H1 (cell line): ENCODE data around the gene MPRIP. TPM values are rescaled to one million over a fixed set of nuclear protein-coding genes. Genes with fewer than 3 reads are reported as not detected.

Source experiments
- CTCF ChIA-PET: fragments of 300-600 bp; sonication (Branson Sonifier 250); formaldehyde crosslinking; loops from one replicate; lab custom pipeline; 2021; ENCODE audit not compliant: partially characterized antibody; lab: Charles Lee
- POLR2A ChIA-PET: fragments of 300-600 bp; sonication (Branson Sonifier 250); formaldehyde crosslinking; loops from one replicate; lab custom pipeline; 2021; ENCODE audit warnings: inconsistent platforms; ENCODE audit not compliant: partially characterized antibody; lab: Charles Lee
- DNase-seq, 2 experiments: peaks; one replicate each; pipeline versions ENCODE4 v3.0.0 to v3.0.0-alpha.2; 2010 to 2022; ENCODE audit warnings: low spot score in 2 of 2, low read depth in 1 of 2, mixed read lengths in 1 of 2
- FAIRE-seq: peaks from 2 replicates; lab custom pipeline; 2011; peaks lifted over from hg19 to GRCh38; lab: Jason Lieb, UNC
- H2AFZ ChIP-seq: 2 replicates; pipeline ENCODE4 v1.8.1; 2012; ENCODE audit warnings: low read length, inconsistent platforms
- H2AK5ac ChIP-seq: 2 replicates; pipeline ENCODE4 v1.6.1; 2013; ENCODE audit warnings: low read depth, low read length
- H2BK120ac ChIP-seq: replicated peaks from 2 replicates; pipeline ENCODE3; 2013; ENCODE audit warnings: low read depth, low read length, inconsistent platforms
- H2BK12ac ChIP-seq: 2 replicates; pipeline ENCODE4 v1.6.1; 2013; ENCODE audit warnings: low read depth, low read length
- H2BK15ac ChIP-seq: 2 replicates; pipeline ENCODE4 v1.6.1; 2013; ENCODE audit warnings: low read length
- H2BK20ac ChIP-seq: 2 replicates; pipeline ENCODE4 v1.6.1; 2013; ENCODE audit warnings: low read length
- H2BK5ac ChIP-seq: 2 replicates; pipeline ENCODE4 v1.6.1; 2013; ENCODE audit warnings: low read depth, low read length
- H3K14ac ChIP-seq: 2 replicates; pipeline ENCODE4 v1.6.1; 2013; ENCODE audit warnings: inconsistent platforms; ENCODE audit not compliant: insufficient read length
- H3K18ac ChIP-seq: 2 replicates; pipeline ENCODE4 v1.6.1; 2013; ENCODE audit warnings: low read length; ENCODE audit errors: extremely low read depth
- H3K23ac ChIP-seq: 2 replicates; pipeline ENCODE4 v1.6.1; 2013; ENCODE audit warnings: inconsistent platforms; ENCODE audit not compliant: insufficient read length
- H3K23me2 ChIP-seq: 2 replicates; pipeline ENCODE4 v1.6.1; 2013; ENCODE audit warnings: low read depth, low read length
- H3K27ac ChIP-seq: 2 replicates; pipeline ENCODE4 v1.6.1; 2011; ENCODE audit warnings: low read depth, low read length, inconsistent platforms
- H3K27me3 ChIP-seq, 4 experiments: replicated peaks in 1 of 4; 1 replicate in 1 of 4; 2 replicates in 3 of 4; pipeline versions ENCODE4 v1.6.1 to v1.8.1; 2011 to 2013; ENCODE audit warnings: low read length in 3 of 4, mild to moderate bottlenecking in 3 of 4, inconsistent platforms in 2 of 4, mixed read lengths in 2 of 4, moderate library complexity in 1 of 4; ENCODE audit not compliant: control insufficient read depth in 3 of 4, insufficient read depth in 3 of 4; ENCODE audit errors: extremely low read depth in 1 of 4
- H3K36me3 ChIP-seq, 4 experiments: 2 replicates each; pipeline versions ENCODE4 v1.6.1 to v1.8.1; 2011 to 2013; ENCODE audit warnings: mild to moderate bottlenecking in 4 of 4, low read length in 3 of 4, moderate library complexity in 2 of 4, control low read depth in 1 of 4, inconsistent platforms in 1 of 4; ENCODE audit not compliant: insufficient read depth in 4 of 4, control insufficient read depth in 2 of 4
- H3K4ac ChIP-seq: replicated peaks from 2 replicates; pipeline ENCODE3; 2013; ENCODE audit warnings: low read length, low read depth, mixed read lengths, inconsistent platforms; ENCODE audit not compliant: insufficient read length
- H3K4me1 ChIP-seq, 4 experiments: replicated peaks in 1 of 4; 1 replicate in 1 of 4; 2 replicates in 3 of 4; pipeline versions ENCODE4 v1.6.1 to v1.8.1; 2011 to 2013; ENCODE audit warnings: low read length in 3 of 4, inconsistent platforms in 2 of 4, mixed read lengths in 1 of 4; ENCODE audit not compliant: insufficient read depth in 4 of 4, control insufficient read depth in 3 of 4
- H3K4me2 ChIP-seq, 2 experiments: 2 replicates each; pipeline versions ENCODE4 v1.6.1 to v1.8.1; 2011 to 2013; ENCODE audit warnings: low read depth in 2 of 2, low read length in 2 of 2, control low read depth in 1 of 2, inconsistent platforms in 1 of 2, mild to moderate bottlenecking in 1 of 2; ENCODE audit not compliant: insufficient read depth in 1 of 2
- H3K4me3 ChIP-seq, 4 experiments: fragments of 200-600, 300-600 bp in 1 of 4; sonication (generic), shearing (Covaris generic), sonication (Bioruptor Twin) in 1 of 4; 2 replicates each; pipeline versions ENCODE4 v1.5.1 to v1.8.1; 2011 to 2016; ENCODE audit warnings: low read length in 4 of 4, low read depth in 3 of 4, control low read depth in 2 of 4, inconsistent platforms in 2 of 4, mild to moderate bottlenecking in 2 of 4, mixed read lengths in 1 of 4, moderate library complexity in 1 of 4; ENCODE audit not compliant: insufficient read depth in 2 of 4; ENCODE audit errors: extremely low read depth in 1 of 4
- H3K56ac ChIP-seq: replicated peaks from 2 replicates; pipeline ENCODE3; 2013; ENCODE audit warnings: low read depth, mild to moderate bottlenecking, mixed read lengths, low read length, inconsistent platforms; ENCODE audit not compliant: insufficient read length
- H3K79me1 ChIP-seq: 2 replicates; pipeline ENCODE4 v1.6.1; 2013; ENCODE audit warnings: low read depth, low read length, control low read depth
- H3K79me2 ChIP-seq, 2 experiments: 2 replicates each; pipeline versions ENCODE4 v1.6.1 to v1.8.1; 2012 to 2013; ENCODE audit warnings: low read length in 2 of 2, mild to moderate bottlenecking in 2 of 2, inconsistent platforms in 1 of 2; ENCODE audit not compliant: insufficient read depth in 2 of 2, control insufficient read depth in 1 of 2
- H3K9ac ChIP-seq, 4 experiments: replicated peaks in 1 of 4; 1 replicate in 1 of 4; 2 replicates in 3 of 4; pipeline versions ENCODE4 v1.6.1 to v1.8.1; 2011 to 2013; ENCODE audit warnings: low read depth in 3 of 4, low read length in 3 of 4, control low read depth in 2 of 4, mild to moderate bottlenecking in 2 of 4, moderate library complexity in 2 of 4, inconsistent platforms in 1 of 4; ENCODE audit errors: extremely low read depth in 1 of 4
- H3K9me3 ChIP-seq, 2 experiments: 2 replicates each; pipeline versions ENCODE4 v1.6.1 to v1.8.1; 2012 to 2013; ENCODE audit warnings: mild to moderate bottlenecking in 2 of 2, moderate library complexity in 2 of 2, control low read depth in 1 of 2, inconsistent platforms in 1 of 2, low read depth in 1 of 2, low read length in 1 of 2, mixed read lengths in 1 of 2; ENCODE audit not compliant: insufficient read depth in 2 of 2
- H4K20me1 ChIP-seq, 2 experiments: replicated peaks in 1 of 2; 2 replicates each; pipeline versions ENCODE3 to v1.8.1; 2011 to 2013; ENCODE audit warnings: inconsistent platforms in 2 of 2, low read length in 2 of 2, mild to moderate bottlenecking in 1 of 2; ENCODE audit not compliant: insufficient read depth in 2 of 2, control insufficient read depth in 1 of 2
- H4K5ac ChIP-seq: 2 replicates; pipeline ENCODE4 v1.6.1; 2013; ENCODE audit warnings: low read length, low read depth, mixed read lengths, inconsistent platforms; ENCODE audit not compliant: insufficient read length
- H4K8ac ChIP-seq: 2 replicates; pipeline ENCODE4 v1.8.0; 2013; ENCODE audit warnings: mild to moderate bottlenecking, moderate library complexity, low read length, inconsistent platforms; ENCODE audit not compliant: insufficient read depth; ENCODE audit errors: extremely low read depth
- H4K91ac ChIP-seq: replicated peaks from 2 replicates; pipeline ENCODE3; 2013; ENCODE audit warnings: low read length, mixed read lengths, inconsistent platforms; ENCODE audit not compliant: insufficient read length
- WGBS, 2 experiments: shearing (Covaris generic) in 1 of 2; methylation state at CpG; one replicate each; pipeline versions ENCODE4 v1.1.6 to v1.1.7; 2013 to 2015; ENCODE audit warnings: low lambda C conversion rate in 2 of 2, mixed read lengths in 2 of 2, inconsistent platforms in 1 of 2, low coverage in 1 of 2, missing lambda C conversion rate in 1 of 2; ENCODE audit not compliant: insufficient replicate concordance in 2 of 2, insufficient coverage in 1 of 2, insufficient read length in 1 of 2; ENCODE audit errors: extremely low coverage in 1 of 2, missing lambda C conversion rate in 1 of 2; 5-methylcytosine and 5-hydroxymethylcytosine counted together
- polyA plus RNA-seq, 7 experiments: library from polyadenylated mRNA; depleted of rRNA in 3 of 7; stranded (reverse) in 5 of 7; unstranded in 2 of 7; fragments of >200 nt in 5 of 7; fragments of 200-250 nt in 2 of 7; gene quantifications; 1 replicate in 5 of 7; 2 replicates in 1 of 7; 4 replicates in 1 of 7; pipeline versions ENCODE4 v1.2.1 to v1.2.3, GENCODE V29; 2011 to 2013; ENCODE audit warnings: missing spikeins in 2 of 7, mixed read lengths in 2 of 7
- total RNA-seq: library from RNA; stranded (reverse); fragmentation: NEBNext Ultra II Directional; extraction: Animal tissue kit (Norgen Biotek cat#: 25700); gene quantifications from 2 replicates; pipeline ENCODE4 v1.2.1, GENCODE V29; 2021

MPRIP gene
- total and polyA plus RNA-seq, 2 of the 8 experiments (the other 6 are each of a cell fraction or from before 2014, with no cell fraction given), result 48.6 to 146 TPM

- Histone ChIP-seq H3K4me3 (no peak overlapping the region), H2AK5ac (no peak overlapping the region), H3K27ac (no peak overlapping the region), H2BK15ac (no peak overlapping the region), H3K9me3 (no peaks in the 10 kb centered on the region), H2AFZ (no peak overlapping the region), H3K56ac (no peak overlapping the region), H2BK5ac (no peak overlapping the region), H4K8ac (no peak overlapping the region), H3K23ac (no peak overlapping the region), H3K14ac (no peak overlapping the region), H3K4ac (no peak overlapping the region), H3K79me1 (no peaks in the 10 kb centered on the region), H3K36me3 (peaks cover 6 to 11% (median 7%) of the 10 kb centered on the region in 4 experiments; a peak in 6 of 8 replicates), H2BK12ac (no peak overlapping the region), H4K5ac (no peak overlapping the region), H3K27me3 (no peaks in the 10 kb centered on the region; a peak in 1 of 7 replicates), H3K4me2 (no peak overlapping the region), H3K23me2 (no peaks in the 10 kb centered on the region), H4K91ac (no peak overlapping the region), H3K4me1 (no peaks in the 10 kb centered on the region), H4K20me1 (peaks cover 2 to 10% of the 10 kb centered on the region in 2 experiments), H2BK120ac (no peak overlapping the region), H3K9ac (no peak overlapping the region), H3K18ac (no peak overlapping the region), H2BK20ac (no peak overlapping the region), H3K79me2 (no peaks in the 10 kb centered on the region)
- CTCF ChIA-PET, result interaction anchor here (1.5 to 6.2 kb wide), 3 partner anchors 19 to 174 kb away, joined by 3 to 44 read pairs (median 5); no protein-coding TSS in a partner anchor
- POLR2A ChIA-PET, result no interaction called here
- 97% methylated on average over 23 of the region's 23 CpGs; no CpG with 5 or more reads in 1 of the 2 experiments for WGBS, 2 experiments
- no peak for FAIRE-seq
- no peak for DNase-seq
Observed at GRCh38 chr17:17165666-17166308, 123.5 kb downstream of the MPRIP start.
